NCI-H510A treated with DMSO at 0.1 percent for 48 hours (cell line): ENCODE results near the gene TAS2R41.
"Not testable (repeated sequence)": the region's sequence is repeated elsewhere in the genome, so short reads cannot be mapped to it uniquely, and the experiment has no call there.

ENCODE experiments used
- DNase-seq: peaks from one replicate; lab custom pipeline; 2025; lab: John Stamatoyannopoulos, UW

TAS2R41 gene

GRCh38 chr7:143519411-143520131 lies 41.9 kb downstream of the TAS2R41 start:
- no peak for DNase-seq

- not testable (repeated sequence) for DNase-seq
Measured at GRCh38 chr7:143522309-143522916, 44.7 kb downstream of the TAS2R41 start.
